H1 (cell line): ENCODE data around the gene CEP41. TPM values are rescaled to one million over a fixed set of nuclear protein-coding genes. Genes with fewer than 3 reads are reported as not detected.

ENCODE experiments used
- CEBPB ChIP-seq: IDR thresholded peaks from 2 replicates; pipeline ENCODE4 v1.6.1; 2012; ENCODE audit warnings: low read depth, low read length
- CTBP2 ChIP-seq: IDR thresholded peaks from 2 replicates; pipeline ENCODE4 v1.7.0; 2011; ENCODE audit warnings: borderline replicate concordance, mild to moderate bottlenecking, moderate library complexity, mixed read lengths, low read length; ENCODE audit not compliant: insufficient read depth, insufficient read length
- EGR1 ChIP-seq: IDR thresholded peaks from 2 replicates; pipeline ENCODE4 v1.6.1; 2011; ENCODE audit warnings: low read depth, low read length, borderline replicate concordance
- EZH2 ChIP-seq: fragments of 200-600 bp; sonication (generic); IDR thresholded peaks from 2 replicates; pipeline ENCODE4 v1.7.1; 2012; ENCODE audit warnings: low read depth, mild to moderate bottlenecking, moderate library complexity, low read length, inconsistent platforms; ENCODE audit not compliant: severe bottlenecking
- FOSL1 ChIP-seq: IDR thresholded peaks from 2 replicates; pipeline ENCODE4 v1.6.1; 2011; ENCODE audit warnings: mild to moderate bottlenecking, low read depth, low read length, moderate library complexity; ENCODE audit not compliant: insufficient read depth
- HDAC2 ChIP-seq, 2 experiments: fragments of 300-600 bp in 1 of 2; sonication (generic) in 1 of 2; IDR thresholded peaks; 2 replicates each; pipeline ENCODE4 v1.6.1; 2011 to 2012; ENCODE audit warnings: low read depth in 2 of 2, low read length in 2 of 2, mild to moderate bottlenecking in 2 of 2, moderate library complexity in 2 of 2, borderline replicate concordance in 1 of 2, inconsistent platforms in 1 of 2
- POLR2A ChIP-seq, 2 experiments: IDR thresholded peaks; 1 replicate in 1 of 2; 2 replicates in 1 of 2; pipeline ENCODE4 v1.6.1; 2011; ENCODE audit warnings: low read depth in 2 of 2, low read length in 2 of 2, mild to moderate bottlenecking in 2 of 2; ENCODE audit errors: control extremely low read depth in 1 of 2
- SIN3A ChIP-seq, 2 experiments: IDR thresholded peaks in 1 of 2; conservative IDR thresholded peaks in 1 of 2; 2 replicates each; pipeline ENCODE4 v1.6.1; 2011 to 2012; ENCODE audit warnings: low read length in 2 of 2, improper control_type of control experiment in 1 of 2, low read depth in 1 of 2, mild to moderate bottlenecking in 1 of 2
- SP2 ChIP-seq: IDR thresholded peaks from 2 replicates; pipeline ENCODE4 v1.6.1; 2012; ENCODE audit warnings: mild to moderate bottlenecking, low read length, inconsistent platforms
- polyA plus RNA-seq, 7 experiments: library from polyadenylated mRNA; depleted of rRNA in 3 of 7; stranded (reverse) in 5 of 7; unstranded in 2 of 7; fragments of >200 nt in 5 of 7; fragments of 200-250 nt in 2 of 7; gene quantifications; 1 replicate in 5 of 7; 2 replicates in 1 of 7; 4 replicates in 1 of 7; pipeline versions ENCODE4 v1.2.1 to v1.2.3, GENCODE V29; 2011 to 2013; ENCODE audit warnings: missing spikeins in 2 of 7, mixed read lengths in 2 of 7
- total RNA-seq: library from RNA; stranded (reverse); fragmentation: NEBNext Ultra II Directional; extraction: Animal tissue kit (Norgen Biotek cat#: 25700); gene quantifications from 2 replicates; pipeline ENCODE4 v1.2.1, GENCODE V29; 2021
- TF ChIP-seq, protein P1 (sequence below): fragments of 300-600 bp; sonication (generic); IDR thresholded peaks from 2 replicates; pipeline ENCODE4 v1.7.1; 2012; ENCODE audit warnings: low read length, moderate library complexity, mild to moderate bottlenecking, inconsistent platforms; ENCODE audit not compliant: insufficient replicate concordance
- TF ChIP-seq, protein P2 (sequence below): IDR thresholded peaks from 2 replicates; pipeline ENCODE4 v1.6.1; 2011; ENCODE audit warnings: low read depth, mild to moderate bottlenecking, low read length; ENCODE audit not compliant: insufficient read depth

Gene CEP41
- total and polyA plus RNA-seq, 2 of the 8 experiments (the other 6 are each of a cell fraction or from before 2014, with no cell fraction given): 9.3 to 12.8 TPM

DNA sequence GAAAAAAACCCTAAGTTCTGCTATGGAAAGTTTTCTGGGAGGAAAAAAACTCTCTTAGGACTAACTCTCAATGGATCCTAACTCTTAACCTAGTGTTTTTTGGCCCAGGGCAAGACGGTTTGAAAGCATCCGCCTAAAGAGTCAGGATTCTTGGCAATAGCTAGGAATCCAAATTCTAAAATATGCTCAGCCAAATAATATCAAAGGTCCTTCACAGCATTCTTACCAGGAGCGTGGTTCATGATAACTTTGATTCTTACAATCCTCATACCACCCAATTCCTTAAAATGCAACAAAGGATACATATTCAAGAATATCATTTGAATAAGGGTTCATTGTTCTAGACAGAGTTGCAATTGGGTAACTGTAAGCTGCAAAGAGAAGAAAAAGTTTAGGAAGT is 39.2 kb downstream of the CEP41 start (continued):
- TF ChIP-seq, protein P1, sequence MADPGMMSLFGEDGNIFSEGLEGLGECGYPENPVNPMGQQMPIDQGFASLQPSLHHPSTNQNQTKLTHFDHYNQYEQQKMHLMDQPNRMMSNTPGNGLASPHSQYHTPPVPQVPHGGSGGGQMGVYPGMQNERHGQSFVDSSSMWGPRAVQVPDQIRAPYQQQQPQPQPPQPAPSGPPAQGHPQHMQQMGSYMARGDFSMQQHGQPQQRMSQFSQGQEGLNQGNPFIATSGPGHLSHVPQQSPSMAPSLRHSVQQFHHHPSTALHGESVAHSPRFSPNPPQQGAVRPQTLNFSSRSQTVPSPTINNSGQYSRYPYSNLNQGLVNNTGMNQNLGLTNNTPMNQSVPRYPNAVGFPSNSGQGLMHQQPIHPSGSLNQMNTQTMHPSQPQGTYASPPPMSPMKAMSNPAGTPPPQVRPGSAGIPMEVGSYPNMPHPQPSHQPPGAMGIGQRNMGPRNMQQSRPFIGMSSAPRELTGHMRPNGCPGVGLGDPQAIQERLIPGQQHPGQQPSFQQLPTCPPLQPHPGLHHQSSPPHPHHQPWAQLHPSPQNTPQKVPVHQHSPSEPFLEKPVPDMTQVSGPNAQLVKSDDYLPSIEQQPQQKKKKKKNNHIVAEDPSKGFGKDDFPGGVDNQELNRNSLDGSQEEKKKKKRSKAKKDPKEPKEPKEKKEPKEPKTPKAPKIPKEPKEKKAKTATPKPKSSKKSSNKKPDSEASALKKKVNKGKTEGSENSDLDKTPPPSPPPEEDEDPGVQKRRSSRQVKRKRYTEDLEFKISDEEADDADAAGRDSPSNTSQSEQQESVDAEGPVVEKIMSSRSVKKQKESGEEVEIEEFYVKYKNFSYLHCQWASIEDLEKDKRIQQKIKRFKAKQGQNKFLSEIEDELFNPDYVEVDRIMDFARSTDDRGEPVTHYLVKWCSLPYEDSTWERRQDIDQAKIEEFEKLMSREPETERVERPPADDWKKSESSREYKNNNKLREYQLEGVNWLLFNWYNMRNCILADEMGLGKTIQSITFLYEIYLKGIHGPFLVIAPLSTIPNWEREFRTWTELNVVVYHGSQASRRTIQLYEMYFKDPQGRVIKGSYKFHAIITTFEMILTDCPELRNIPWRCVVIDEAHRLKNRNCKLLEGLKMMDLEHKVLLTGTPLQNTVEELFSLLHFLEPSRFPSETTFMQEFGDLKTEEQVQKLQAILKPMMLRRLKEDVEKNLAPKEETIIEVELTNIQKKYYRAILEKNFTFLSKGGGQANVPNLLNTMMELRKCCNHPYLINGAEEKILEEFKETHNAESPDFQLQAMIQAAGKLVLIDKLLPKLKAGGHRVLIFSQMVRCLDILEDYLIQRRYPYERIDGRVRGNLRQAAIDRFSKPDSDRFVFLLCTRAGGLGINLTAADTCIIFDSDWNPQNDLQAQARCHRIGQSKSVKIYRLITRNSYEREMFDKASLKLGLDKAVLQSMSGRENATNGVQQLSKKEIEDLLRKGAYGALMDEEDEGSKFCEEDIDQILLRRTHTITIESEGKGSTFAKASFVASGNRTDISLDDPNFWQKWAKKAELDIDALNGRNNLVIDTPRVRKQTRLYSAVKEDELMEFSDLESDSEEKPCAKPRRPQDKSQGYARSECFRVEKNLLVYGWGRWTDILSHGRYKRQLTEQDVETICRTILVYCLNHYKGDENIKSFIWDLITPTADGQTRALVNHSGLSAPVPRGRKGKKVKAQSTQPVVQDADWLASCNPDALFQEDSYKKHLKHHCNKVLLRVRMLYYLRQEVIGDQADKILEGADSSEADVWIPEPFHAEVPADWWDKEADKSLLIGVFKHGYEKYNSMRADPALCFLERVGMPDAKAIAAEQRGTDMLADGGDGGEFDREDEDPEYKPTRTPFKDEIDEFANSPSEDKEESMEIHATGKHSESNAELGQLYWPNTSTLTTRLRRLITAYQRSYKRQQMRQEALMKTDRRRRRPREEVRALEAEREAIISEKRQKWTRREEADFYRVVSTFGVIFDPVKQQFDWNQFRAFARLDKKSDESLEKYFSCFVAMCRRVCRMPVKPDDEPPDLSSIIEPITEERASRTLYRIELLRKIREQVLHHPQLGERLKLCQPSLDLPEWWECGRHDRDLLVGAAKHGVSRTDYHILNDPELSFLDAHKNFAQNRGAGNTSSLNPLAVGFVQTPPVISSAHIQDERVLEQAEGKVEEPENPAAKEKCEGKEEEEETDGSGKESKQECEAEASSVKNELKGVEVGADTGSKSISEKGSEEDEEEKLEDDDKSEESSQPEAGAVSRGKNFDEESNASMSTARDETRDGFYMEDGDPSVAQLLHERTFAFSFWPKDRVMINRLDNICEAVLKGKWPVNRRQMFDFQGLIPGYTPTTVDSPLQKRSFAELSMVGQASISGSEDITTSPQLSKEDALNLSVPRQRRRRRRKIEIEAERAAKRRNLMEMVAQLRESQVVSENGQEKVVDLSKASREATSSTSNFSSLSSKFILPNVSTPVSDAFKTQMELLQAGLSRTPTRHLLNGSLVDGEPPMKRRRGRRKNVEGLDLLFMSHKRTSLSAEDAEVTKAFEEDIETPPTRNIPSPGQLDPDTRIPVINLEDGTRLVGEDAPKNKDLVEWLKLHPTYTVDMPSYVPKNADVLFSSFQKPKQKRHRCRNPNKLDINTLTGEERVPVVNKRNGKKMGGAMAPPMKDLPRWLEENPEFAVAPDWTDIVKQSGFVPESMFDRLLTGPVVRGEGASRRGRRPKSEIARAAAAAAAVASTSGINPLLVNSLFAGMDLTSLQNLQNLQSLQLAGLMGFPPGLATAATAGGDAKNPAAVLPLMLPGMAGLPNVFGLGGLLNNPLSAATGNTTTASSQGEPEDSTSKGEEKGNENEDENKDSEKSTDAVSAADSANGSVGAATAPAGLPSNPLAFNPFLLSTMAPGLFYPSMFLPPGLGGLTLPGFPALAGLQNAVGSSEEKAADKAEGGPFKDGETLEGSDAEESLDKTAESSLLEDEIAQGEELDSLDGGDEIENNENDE: no peak
- TF ChIP-seq SIN3A (conservative IDR thresholded peaks at IDR 0.05 in 1 of 2, IDR thresholded peaks at IDR 0.05 in 1 of 2; ENCODE audit: low read depth in 1 of 2, low read length in 2 of 2) (no peak), FOSL1 (no peak), CTBP2 (no peak), EZH2 (no peak), CEBPB (no peak), SP2 (no peak), EGR1 (no peak), POLR2A (IDR thresholded peaks at IDR 0.05; ENCODE audit: control extremely low read depth in 1 of 2, low read depth in 2 of 2, low read length in 2 of 2) (no peak), HDAC2 (IDR thresholded peaks at IDR 0.05; ENCODE audit: borderline replicate concordance in 1 of 2, low read depth in 2 of 2, low read length in 2 of 2) (no peak)
- TF ChIP-seq, protein P2, sequence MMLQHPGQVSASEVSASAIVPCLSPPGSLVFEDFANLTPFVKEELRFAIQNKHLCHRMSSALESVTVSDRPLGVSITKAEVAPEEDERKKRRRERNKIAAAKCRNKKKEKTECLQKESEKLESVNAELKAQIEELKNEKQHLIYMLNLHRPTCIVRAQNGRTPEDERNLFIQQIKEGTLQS: no peak
